ENCODE data around the gene POF1B.

DNA sequence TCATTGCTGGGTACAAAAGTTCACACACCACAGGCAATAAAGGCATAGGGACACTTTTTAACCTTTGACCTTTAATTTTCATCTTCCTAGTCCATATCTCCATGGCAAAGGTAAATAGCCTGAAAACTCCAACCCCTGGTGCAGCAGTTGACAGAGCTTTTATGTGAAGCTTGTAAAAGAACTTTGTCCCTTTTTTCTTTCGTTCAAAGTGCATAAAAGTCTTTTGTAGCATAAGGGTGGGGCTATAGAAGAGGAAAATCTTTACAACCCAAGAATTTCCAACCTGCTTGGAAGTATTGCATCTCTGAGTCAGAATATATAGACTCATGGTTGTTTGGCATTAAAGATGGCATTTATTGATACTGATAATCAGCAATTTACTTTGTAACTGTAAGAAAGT is 20.4 kb downstream of the POF1B start:
- TF ChIP-seq, protein P1, sequence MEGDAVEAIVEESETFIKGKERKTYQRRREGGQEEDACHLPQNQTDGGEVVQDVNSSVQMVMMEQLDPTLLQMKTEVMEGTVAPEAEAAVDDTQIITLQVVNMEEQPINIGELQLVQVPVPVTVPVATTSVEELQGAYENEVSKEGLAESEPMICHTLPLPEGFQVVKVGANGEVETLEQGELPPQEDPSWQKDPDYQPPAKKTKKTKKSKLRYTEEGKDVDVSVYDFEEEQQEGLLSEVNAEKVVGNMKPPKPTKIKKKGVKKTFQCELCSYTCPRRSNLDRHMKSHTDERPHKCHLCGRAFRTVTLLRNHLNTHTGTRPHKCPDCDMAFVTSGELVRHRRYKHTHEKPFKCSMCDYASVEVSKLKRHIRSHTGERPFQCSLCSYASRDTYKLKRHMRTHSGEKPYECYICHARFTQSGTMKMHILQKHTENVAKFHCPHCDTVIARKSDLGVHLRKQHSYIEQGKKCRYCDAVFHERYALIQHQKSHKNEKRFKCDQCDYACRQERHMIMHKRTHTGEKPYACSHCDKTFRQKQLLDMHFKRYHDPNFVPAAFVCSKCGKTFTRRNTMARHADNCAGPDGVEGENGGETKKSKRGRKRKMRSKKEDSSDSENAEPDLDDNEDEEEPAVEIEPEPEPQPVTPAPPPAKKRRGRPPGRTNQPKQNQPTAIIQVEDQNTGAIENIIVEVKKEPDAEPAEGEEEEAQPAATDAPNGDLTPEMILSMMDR (conservative IDR thresholded peaks at IDR 0.05; ENCODE audit: low read depth, low read length), result no peak
- TF ChIP-seq EZH2 (IDR thresholded peaks at IDR 0.05; ENCODE audit: low read length, unreplicated experiment), result no peak
- no peak for TF ChIP-seq EZH2phosphoT487 (IDR thresholded peaks at IDR 0.05; ENCODE audit: borderline replicate concordance, low read length)

All from PC-3 (cell line).